Peyer's patch (tissue), 4 donors: ENCODE data around the gene NUP42.
"Not testable (repeated sequence)": the region's sequence is repeated elsewhere in the genome, so short reads cannot be mapped to it uniquely, and the experiment has no call there.

ENCODE experiments used
- CTCF ChIP-seq, 6 experiments: fragments of 450-650 bp in 4 of 6; fragments of 200-600 bp in 2 of 6; sonication (generic) in 1 of 6; IDR thresholded peaks; one replicate each; pipeline ENCODE4 v1.5.1; 2017 to 2019; ENCODE audit warnings: antibody characterized with exemption in 6 of 6, mild to moderate bottlenecking in 3 of 6, moderate library complexity in 1 of 6
- POLR2A ChIP-seq, 2 donors: fragments of 450-650 bp; IDR thresholded peaks; one replicate each; pipeline ENCODE4 v1.5.1; 2017; ENCODE audit warnings: antibody characterized with exemption in 2 of 2, mild to moderate bottlenecking in 2 of 2, moderate library complexity in 2 of 2

- not testable (repeated sequence) for TF ChIP-seq POLR2A, CTCF (IDR thresholded peaks at IDR 0.05)
These were observed 42.5 kb downstream of the NUP42 start for GRCh38 chr7:23224364-23224763.
